HCT116 (cell line): Measurements from ENCODE around the gene UNC45A. TPM values are rescaled to one million over a fixed set of nuclear protein-coding genes. Genes with fewer than 3 reads are reported as not detected.

Experiments
- ATAC-seq: fragments of 200-7000 bp; cut with Tn5 transposase; 2 replicates; pipeline ENCODE4 v1.9.1; 2020; ENCODE audit warnings: mild to moderate bottlenecking, moderate library complexity
- BruUV-seq: library from RNA; stranded (reverse); fragments of 400-500 nt; replicated peaks from 2 replicates; lab custom pipeline; 2021; lab: Mats Ljungman, UMichigan
- CTCF ChIA-PET: fragments of 300-600 bp; sonication (Branson Sonifier 250); formaldehyde crosslinking; loops from one replicate; lab custom pipeline; 2021; ENCODE audit warnings: antibody characterized with exemption; lab: Charles Lee
- POLR2A ChIA-PET: fragments of 300-600, 350-600 bp; sonication (Branson Sonifier 250); formaldehyde crosslinking; loops from one replicate; lab custom pipeline; 2021; ENCODE audit warnings: antibody characterized with exemption; lab: Charles Lee
- RAD21 ChIA-PET, 2 experiments: fragments of 300-600 bp; sonication (Branson Sonifier 250); formaldehyde crosslinking; loops; one replicate each; lab custom pipeline; 2023; ENCODE audit warnings: low total read pairs in 2 of 2; ENCODE audit not compliant: uncharacterized antibody in 2 of 2, unreplicated experiment in 2 of 2, low non-redundant PET in 1 of 2; lab: Charles Lee
- DNase-seq: peaks from one replicate; pipeline ENCODE4 v3.0.0-alpha.2; 2010; ENCODE audit warnings: low read depth, low spot score
- H2AFZ ChIP-seq: fragments of 200-600 bp; shearing (Covaris generic), sonication (generic); 2 replicates; pipeline ENCODE4 v1.6.1; 2017; ENCODE audit warnings: low read depth, mixed run types, mixed read lengths, antibody characterized with exemption, low read length; ENCODE audit not compliant: poor library complexity, severe bottlenecking
- H3K27ac ChIP-seq: 2 replicates; pipeline ENCODE4 v1.5.1; 2012; ENCODE audit warnings: low read depth, low read length
- H3K27me3 ChIP-seq: fragments of 200-600 bp; sonication (generic); 2 replicates; pipeline ENCODE4 v1.6.1; 2016; ENCODE audit warnings: mixed run types, low read length, mixed read lengths; ENCODE audit not compliant: insufficient read depth
- H3K36me3 ChIP-seq, 2 experiments: fragments of 200-500 bp in 1 of 2; fragments of 200-600 bp in 1 of 2; sonication (Bioruptor generic) in 1 of 2; sonication (generic) in 1 of 2; 2 replicates each; pipeline versions ENCODE4 v1.5.1 to v1.6.1; 2014 to 2016; ENCODE audit warnings: low read length in 2 of 2, inconsistent platforms in 1 of 2, mixed read lengths in 1 of 2, mixed run types in 1 of 2; ENCODE audit not compliant: insufficient read depth in 2 of 2, control insufficient read depth in 1 of 2
- H3K4me1 ChIP-seq, 2 experiments: fragments of 200-600 bp in 1 of 2; sonication (generic) in 1 of 2; 2 replicates each; pipeline versions ENCODE4 v1.5.1 to v1.6.1; 2012 to 2017; ENCODE audit warnings: low read length in 2 of 2, inconsistent platforms in 1 of 2, mild to moderate bottlenecking in 1 of 2, mixed read lengths in 1 of 2, mixed run types in 1 of 2, moderate library complexity in 1 of 2; ENCODE audit not compliant: insufficient read depth in 2 of 2, control insufficient read depth in 1 of 2
- H3K4me2 ChIP-seq: fragments of 200-600 bp; sonication (generic); 2 replicates; pipeline ENCODE4 v1.6.1; 2017; ENCODE audit warnings: mixed run types, low read length, mixed read lengths
- H3K4me3 ChIP-seq, 2 experiments: fragments of 200-600 bp in 1 of 2; sonication (generic) in 1 of 2; replicated peaks in 1 of 2; 2 replicates each; pipeline ENCODE4 v1.5.1; 2011 to 2016; ENCODE audit warnings: low read length in 2 of 2, control low read depth in 1 of 2, low read depth in 1 of 2, mild to moderate bottlenecking in 1 of 2, mixed read lengths in 1 of 2, mixed run types in 1 of 2
- H3K79me2 ChIP-seq: fragments of 200-600 bp; sonication (generic); 2 replicates; pipeline ENCODE4 v1.6.1; 2017; ENCODE audit warnings: mild to moderate bottlenecking, mixed run types, low read length, moderate library complexity, mixed read lengths; ENCODE audit not compliant: insufficient read depth
- H3K9ac ChIP-seq: fragments of 200-600 bp; sonication (generic); 2 replicates; pipeline ENCODE4 v1.6.1; 2016; ENCODE audit warnings: low read length, mixed read lengths
- H3K9me2 ChIP-seq: fragments of 200-600 bp; sonication (generic), shearing (Covaris generic); 2 replicates; pipeline ENCODE4 v1.6.1; 2017; ENCODE audit warnings: mixed run types, mild to moderate bottlenecking, moderate library complexity; ENCODE audit not compliant: insufficient read depth
- H3K9me3 ChIP-seq, 2 experiments: fragments of 200-500 bp in 1 of 2; fragments of 200-600 bp in 1 of 2; sonication (Bioruptor generic) in 1 of 2; sonication (generic) in 1 of 2; 2 replicates each; pipeline ENCODE4 v1.6.1; 2014 to 2017; ENCODE audit warnings: low read length in 2 of 2, mixed read lengths in 2 of 2, inconsistent platforms in 1 of 2, low read depth in 1 of 2, mild to moderate bottlenecking in 1 of 2, mixed run types in 1 of 2, moderate library complexity in 1 of 2; ENCODE audit not compliant: control insufficient read depth in 1 of 2, insufficient read depth in 1 of 2
- H4K20me1 ChIP-seq: fragments of 200-600 bp; sonication (generic), shearing (Covaris generic); 2 replicates; pipeline ENCODE4 v1.6.1; 2017; ENCODE audit warnings: mixed run types, mild to moderate bottlenecking, moderate library complexity; ENCODE audit not compliant: insufficient read depth
- CEBPB ChIP-seq: IDR thresholded peaks from 2 replicates; pipeline ENCODE4 v1.6.1; 2012; ENCODE audit warnings: low read depth
- EZH2 ChIP-seq: fragments of 200-600 bp; sonication (generic); IDR thresholded peaks from 2 replicates; pipeline ENCODE4 v1.6.1; 2017; ENCODE audit warnings: antibody characterized with exemption, mixed run types
- POLR2AphosphoS5 ChIP-seq: IDR thresholded peaks from 2 replicates; pipeline ENCODE4 v1.6.1; 2011; ENCODE audit warnings: mild to moderate bottlenecking, low read depth, low read length, moderate library complexity
- RAD21 ChIP-seq: IDR thresholded peaks from 2 replicates; pipeline ENCODE4 v1.6.1; 2012; ENCODE audit warnings: low read depth, mild to moderate bottlenecking
- SRF ChIP-seq: IDR thresholded peaks from 2 replicates; pipeline ENCODE4 v1.6.1; 2012; ENCODE audit warnings: low read depth
- YY1 ChIP-seq: IDR thresholded peaks from 2 replicates; pipeline ENCODE4 v1.6.1; 2011; ENCODE audit warnings: low read length, low read depth, moderate library complexity, mild to moderate bottlenecking; ENCODE audit not compliant: insufficient replicate concordance; ENCODE audit errors: extremely low read depth
- intact Hi-C: fragments of 100-400 bp; cut with micrococcal nuclease; formaldehyde crosslinking; loops from 2 replicates; pipeline ENCODE4 v1.10.0; 2022
- total RNA-seq: library from RNA; stranded (reverse); gene quantifications from one replicate; pipeline ENCODE4 v1.2.1, GENCODE V29; 2021; ENCODE audit not compliant: unreplicated experiment
- TF ChIP-seq, protein P1 (sequence below): IDR thresholded peaks from 2 replicates; pipeline ENCODE4 v1.6.1; 2012
- TF ChIP-seq, protein P2 (sequence below): IDR thresholded peaks from 2 replicates; pipeline ENCODE4 v1.6.1; 2011; ENCODE audit warnings: mild to moderate bottlenecking, low read length, moderate library complexity; ENCODE audit not compliant: insufficient replicate concordance; ENCODE audit errors: extremely low read depth
- TF ChIP-seq, protein P3 (sequence below), 3 experiments: fragments of 200-600 bp in 1 of 3; sonication (generic) in 1 of 3; IDR thresholded peaks in 2 of 3; conservative IDR thresholded peaks in 1 of 3; 2 replicates each; pipeline ENCODE4 v1.5.1; 2012 to 2017; ENCODE audit warnings: low read depth in 2 of 3, low read length in 2 of 3, antibody characterized with exemption in 1 of 3, borderline replicate concordance in 1 of 3, control low read depth in 1 of 3, mild to moderate bottlenecking in 1 of 3, mixed read lengths in 1 of 3, mixed run types in 1 of 3, moderate library complexity in 1 of 3; ENCODE audit not compliant: insufficient read depth in 1 of 3

The UNC45A gene
- total RNA-seq, 1 experiment from 2014 or later: 95.4 TPM

DNA sequence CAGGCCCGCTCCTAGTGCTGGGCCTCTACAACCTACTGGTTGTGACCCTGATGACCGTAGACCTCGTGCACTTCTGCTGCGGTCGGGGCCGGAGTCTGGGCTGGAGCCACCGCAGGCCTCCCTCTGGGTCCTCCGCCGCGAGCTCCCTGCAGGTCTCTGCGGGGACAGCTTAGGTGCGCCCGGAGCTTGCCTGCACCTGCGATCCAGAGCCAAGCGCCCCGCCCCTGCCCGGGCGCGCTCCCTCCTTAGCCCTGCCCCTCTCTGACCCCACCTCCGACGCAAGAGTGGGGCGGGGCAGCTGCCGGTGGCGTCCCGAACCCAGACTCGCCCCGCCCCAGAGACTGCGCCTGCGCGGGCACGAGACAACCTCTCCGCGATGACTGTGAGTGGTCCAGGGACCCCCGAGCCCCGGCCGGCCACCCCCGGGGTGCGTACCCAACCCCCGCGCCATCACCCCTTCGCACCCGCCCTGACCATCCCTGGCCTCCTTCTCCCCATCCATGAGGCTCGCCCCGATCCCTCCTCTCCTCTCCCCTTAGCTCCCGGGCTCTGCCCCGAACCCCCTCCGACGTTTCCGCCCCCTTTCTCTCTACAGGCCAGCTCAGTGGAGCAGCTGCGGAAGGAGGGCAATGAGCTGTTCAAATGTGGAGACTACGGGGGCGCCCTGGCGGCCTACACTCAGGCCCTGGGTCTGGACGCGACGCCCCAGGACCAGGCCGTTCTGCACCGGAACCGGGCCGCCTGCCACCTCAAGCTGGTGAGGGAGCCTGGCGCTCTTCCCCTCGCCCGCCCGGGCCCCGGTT lies at the start of gene UNC45A (continued):
- peak; percentile 90 for TF ChIP-seq POLR2AphosphoS5
- no peak for TF ChIP-seq CEBPB
- TF ChIP-seq, protein P1, sequence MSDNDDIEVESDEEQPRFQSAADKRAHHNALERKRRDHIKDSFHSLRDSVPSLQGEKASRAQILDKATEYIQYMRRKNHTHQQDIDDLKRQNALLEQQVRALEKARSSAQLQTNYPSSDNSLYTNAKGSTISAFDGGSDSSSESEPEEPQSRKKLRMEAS: no peak
- no peak for TF ChIP-seq SRF

DNA sequence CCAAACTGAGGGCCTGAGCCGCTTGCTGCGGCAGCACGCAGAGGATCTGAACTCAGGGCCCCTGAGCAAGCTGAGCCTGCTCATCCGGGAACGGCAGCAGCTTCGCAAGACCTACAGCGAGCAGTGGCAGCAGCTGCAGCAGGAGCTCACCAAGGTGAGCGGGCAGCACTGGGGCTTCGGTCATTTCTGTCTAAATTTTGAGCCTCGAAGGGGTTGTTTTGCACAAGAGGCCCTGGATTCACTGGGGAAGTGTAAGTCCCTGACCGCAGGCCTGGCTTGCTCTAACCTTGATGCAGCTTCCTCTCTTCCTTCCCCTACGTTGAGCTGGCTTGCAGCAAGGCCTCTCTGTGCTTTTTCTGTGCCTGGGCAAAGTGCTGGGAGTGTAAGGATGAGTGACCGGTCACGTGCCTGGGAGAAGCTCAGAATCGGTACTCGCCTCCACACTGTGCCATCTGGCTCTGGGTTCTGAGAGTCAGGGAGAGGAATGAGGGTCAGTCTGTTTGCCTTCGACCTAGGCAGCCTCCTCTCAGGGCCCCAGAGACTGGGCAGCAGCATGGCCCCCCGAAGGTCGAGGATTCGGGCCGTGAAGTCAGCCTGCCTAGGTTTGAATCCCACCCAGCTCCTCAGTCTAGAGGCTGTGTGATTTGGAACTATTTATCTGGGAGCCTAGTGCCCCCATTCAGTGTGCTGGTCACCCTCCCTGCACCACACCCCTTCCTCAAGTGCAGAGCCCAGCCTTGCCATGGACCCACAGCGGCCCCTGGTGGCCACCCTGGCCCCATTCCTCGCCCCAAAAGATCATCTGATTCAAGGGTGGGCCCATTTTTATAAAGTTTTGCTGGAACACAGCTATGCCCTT lies 49.4 kb upstream of the UNC45A start:
- BruUV-seq: no TSS peak
- no peak for DNase-seq
- H4K20me1 ChIP-seq: no peaks in the 10 kb centered on the region
- no peak overlapping the region for H3K9ac ChIP-seq
- ChIA-PET POLR2A (interaction anchor here (0.6 to 0.8 kb wide), 2 partner anchors 47 to 498 kb away, joined by 3 to 4 read pairs; partner anchors contain the start of genes HDDC3 and IQGAP1), CTCF (interaction anchor here (0.6 to 2.8 kb wide), 18 partner anchors 14 to 592 kb away, joined by 3 to 26 read pairs (median 4); partner anchors contain the start of genes BLM, FURIN, HDDC3 and UNC45A), RAD21 (interaction anchor here (0.6 to 2.2 kb wide), 6 partner anchors 12 to 566 kb away, joined by 3 to 8 read pairs (median 4); no protein-coding TSS in a partner anchor)
- no peak overlapping the region for H3K4me3 ChIP-seq
- no peaks in the 10 kb centered on the region for H3K27me3 ChIP-seq
- H3K9me2 ChIP-seq: no peaks in the 10 kb centered on the region
- H3K4me2 ChIP-seq: no peak overlapping the region
- H2AFZ ChIP-seq: no peak overlapping the region
- H3K79me2 ChIP-seq: no peaks in the 10 kb centered on the region
- no peak overlapping the region for H3K27ac ChIP-seq
- peaks cover 0 to 3% of the 10 kb centered on the region in 2 experiments; a peak in 1 of 4 replicates for H3K4me1 ChIP-seq
- no peaks in the 10 kb centered on the region; a peak in 1 of 4 replicates for H3K36me3 ChIP-seq
- peak; percentile 84 for ATAC-seq
- no peaks in the 10 kb centered on the region for H3K9me3 ChIP-seq
- intact Hi-C loops: loop anchor here (1.0 to 5.0 kb wide), 4 partner anchors 237 to 592 kb away; no protein-coding TSS in a partner anchor
- TF ChIP-seq RAD21: peak; percentile 99
- TF ChIP-seq, protein P2, sequence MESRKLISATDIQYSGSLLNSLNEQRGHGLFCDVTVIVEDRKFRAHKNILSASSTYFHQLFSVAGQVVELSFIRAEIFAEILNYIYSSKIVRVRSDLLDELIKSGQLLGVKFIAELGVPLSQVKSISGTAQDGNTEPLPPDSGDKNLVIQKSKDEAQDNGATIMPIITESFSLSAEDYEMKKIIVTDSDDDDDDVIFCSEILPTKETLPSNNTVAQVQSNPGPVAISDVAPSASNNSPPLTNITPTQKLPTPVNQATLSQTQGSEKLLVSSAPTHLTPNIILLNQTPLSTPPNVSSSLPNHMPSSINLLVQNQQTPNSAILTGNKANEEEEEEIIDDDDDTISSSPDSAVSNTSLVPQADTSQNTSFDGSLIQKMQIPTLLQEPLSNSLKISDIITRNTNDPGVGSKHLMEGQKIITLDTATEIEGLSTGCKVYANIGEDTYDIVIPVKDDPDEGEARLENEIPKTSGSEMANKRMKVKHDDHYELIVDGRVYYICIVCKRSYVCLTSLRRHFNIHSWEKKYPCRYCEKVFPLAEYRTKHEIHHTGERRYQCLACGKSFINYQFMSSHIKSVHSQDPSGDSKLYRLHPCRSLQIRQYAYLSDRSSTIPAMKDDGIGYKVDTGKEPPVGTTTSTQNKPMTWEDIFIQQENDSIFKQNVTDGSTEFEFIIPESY: no peak
- TF ChIP-seq EZH2: no peak
- no peak for TF ChIP-seq YY1
- TF ChIP-seq, protein P3, sequence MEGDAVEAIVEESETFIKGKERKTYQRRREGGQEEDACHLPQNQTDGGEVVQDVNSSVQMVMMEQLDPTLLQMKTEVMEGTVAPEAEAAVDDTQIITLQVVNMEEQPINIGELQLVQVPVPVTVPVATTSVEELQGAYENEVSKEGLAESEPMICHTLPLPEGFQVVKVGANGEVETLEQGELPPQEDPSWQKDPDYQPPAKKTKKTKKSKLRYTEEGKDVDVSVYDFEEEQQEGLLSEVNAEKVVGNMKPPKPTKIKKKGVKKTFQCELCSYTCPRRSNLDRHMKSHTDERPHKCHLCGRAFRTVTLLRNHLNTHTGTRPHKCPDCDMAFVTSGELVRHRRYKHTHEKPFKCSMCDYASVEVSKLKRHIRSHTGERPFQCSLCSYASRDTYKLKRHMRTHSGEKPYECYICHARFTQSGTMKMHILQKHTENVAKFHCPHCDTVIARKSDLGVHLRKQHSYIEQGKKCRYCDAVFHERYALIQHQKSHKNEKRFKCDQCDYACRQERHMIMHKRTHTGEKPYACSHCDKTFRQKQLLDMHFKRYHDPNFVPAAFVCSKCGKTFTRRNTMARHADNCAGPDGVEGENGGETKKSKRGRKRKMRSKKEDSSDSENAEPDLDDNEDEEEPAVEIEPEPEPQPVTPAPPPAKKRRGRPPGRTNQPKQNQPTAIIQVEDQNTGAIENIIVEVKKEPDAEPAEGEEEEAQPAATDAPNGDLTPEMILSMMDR (IDR thresholded peaks at IDR 0.05 in 2 of 3, conservative IDR thresholded peaks at IDR 0.05 in 1 of 3; ENCODE audit: borderline replicate concordance in 1 of 3, insufficient read depth in 1 of 3, low read depth in 2 of 3, low read length in 2 of 3): peak; percentile 95 to 100 (median 98)
